ENCODE data around the gene PDCD2.

PDCD2 gene

DNA sequence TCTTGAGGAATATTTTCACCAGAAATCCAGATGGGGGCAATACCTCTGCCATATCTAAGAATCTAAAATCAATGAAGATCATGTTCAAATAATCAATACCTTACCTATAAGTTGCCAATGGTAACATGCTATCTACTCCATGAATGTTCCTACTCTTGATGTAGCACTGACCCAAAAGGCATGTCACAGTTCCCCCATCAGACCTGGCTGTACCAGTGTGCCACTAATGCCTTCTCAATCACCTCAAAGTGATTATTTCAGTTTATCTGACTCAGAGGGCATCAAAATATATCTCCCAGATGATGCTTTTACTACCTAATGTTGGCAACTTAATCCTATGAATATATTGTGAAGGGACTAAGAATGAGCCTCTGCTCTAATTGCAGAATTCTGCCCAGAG, 5.5 kb downstream of the PDCD2 start:
- H3K9me3 ChIP-seq (ENCODE audit: control insufficient read depth, low read length), result no peaks in the 10 kb centered on the region
- H3K4me1 ChIP-seq (ENCODE audit: control insufficient read depth, insufficient read depth, low read length, poor library complexity, severe bottlenecking), result no peaks in the 10 kb centered on the region
- no peak overlapping the region for H3K4me3 ChIP-seq (ENCODE audit: extremely low read depth, insufficient read depth, low read length, poor library complexity, severe bottlenecking)
- peaks cover 81% of the 10 kb centered on the region for H3K36me3 ChIP-seq (ENCODE audit: control insufficient read depth, insufficient read depth, low read length)
- H3K27ac ChIP-seq (ENCODE audit: low read depth, low read length, severe bottlenecking), result no peak overlapping the region

DNA sequence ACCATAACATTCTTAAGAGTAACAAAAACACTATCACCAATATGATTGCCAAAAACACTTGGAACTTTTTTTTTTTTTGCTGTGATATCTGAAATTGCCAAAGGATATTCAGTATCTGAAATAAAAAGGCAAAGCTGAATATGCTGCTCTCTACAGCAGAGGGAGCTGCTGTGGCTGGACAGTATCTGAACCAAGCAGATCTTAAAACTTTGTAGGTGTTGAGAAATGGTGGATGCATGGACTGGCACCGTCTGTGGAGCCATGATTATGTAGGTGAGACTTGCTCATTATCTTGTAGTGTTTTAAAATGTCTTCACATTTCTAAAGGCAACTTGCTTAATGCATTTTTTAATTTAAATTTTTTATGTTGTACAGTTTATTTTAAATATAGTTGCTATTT, 9.2 kb downstream of the PDCD2 start:
- Histone ChIP-seq H3K9me3 (ENCODE audit: control insufficient read depth, low read length) (no peaks in the 10 kb centered on the region), H3K4me1 (ENCODE audit: control insufficient read depth, insufficient read depth, low read length, poor library complexity, severe bottlenecking) (no peaks in the 10 kb centered on the region), H3K36me3 (ENCODE audit: control insufficient read depth, insufficient read depth, low read length) (peaks cover 82% of the 10 kb centered on the region), H3K4me3 (ENCODE audit: extremely low read depth, insufficient read depth, low read length, poor library complexity, severe bottlenecking) (no peak overlapping the region), H3K27ac (ENCODE audit: low read depth, low read length, severe bottlenecking) (no peak overlapping the region)
- WGBS, 2 experiments (ENCODE audit: insufficient coverage in 2 of 2), result no CpG with 5 or more reads among the region's 1 CpG

DNA sequence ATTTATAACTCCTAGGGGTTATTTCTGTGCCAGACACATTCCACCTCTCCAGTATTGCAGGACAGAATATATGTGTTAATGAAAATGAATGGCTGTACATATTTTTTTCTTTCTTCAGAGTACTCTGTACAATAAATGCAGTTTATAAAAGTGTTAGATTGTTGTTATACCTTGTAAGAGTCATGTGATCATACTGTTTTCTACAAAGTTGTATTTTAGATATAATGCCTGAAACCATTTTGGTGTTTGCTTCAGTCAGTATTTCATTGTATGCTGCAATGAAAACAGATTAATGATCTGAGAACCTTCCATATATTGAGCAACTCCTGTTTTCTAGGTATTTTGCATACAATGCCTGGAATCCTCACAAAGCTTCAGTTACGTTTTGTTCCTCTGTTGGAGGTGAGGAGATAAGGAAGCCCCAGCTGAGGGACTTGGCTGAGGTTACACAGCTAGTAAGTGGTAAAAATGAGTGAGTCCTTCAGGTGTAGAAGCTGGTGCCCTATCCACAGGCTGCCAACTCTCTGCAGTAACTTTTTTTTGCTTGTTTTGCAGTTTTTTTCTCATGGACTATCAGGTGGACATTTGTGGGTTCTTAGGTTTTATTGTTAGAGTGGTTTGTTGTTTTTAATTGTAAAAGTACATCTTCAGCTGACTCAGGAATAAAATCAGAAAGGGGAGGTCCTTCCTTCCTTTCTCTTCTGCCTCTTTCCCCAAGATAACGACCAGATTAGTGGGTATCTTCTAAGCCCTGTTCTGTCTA, 11.6 kb downstream of the PDCD2 start:
- Histone ChIP-seq H3K9me3 (ENCODE audit: control insufficient read depth, low read length) (no peaks in the 10 kb centered on the region), H3K36me3 (ENCODE audit: control insufficient read depth, insufficient read depth, low read length) (peaks cover 77% of the 10 kb centered on the region), H3K27ac (ENCODE audit: low read depth, low read length, severe bottlenecking) (no peak overlapping the region), H3K4me3 (ENCODE audit: extremely low read depth, insufficient read depth, low read length, poor library complexity, severe bottlenecking) (no peak overlapping the region), H3K4me1 (ENCODE audit: control insufficient read depth, insufficient read depth, low read length, poor library complexity, severe bottlenecking) (no peaks in the 10 kb centered on the region)
- no CpG with 5 or more reads among the region's 2 CpGs for WGBS, 2 experiments (ENCODE audit: insufficient coverage in 2 of 2)

DNA sequence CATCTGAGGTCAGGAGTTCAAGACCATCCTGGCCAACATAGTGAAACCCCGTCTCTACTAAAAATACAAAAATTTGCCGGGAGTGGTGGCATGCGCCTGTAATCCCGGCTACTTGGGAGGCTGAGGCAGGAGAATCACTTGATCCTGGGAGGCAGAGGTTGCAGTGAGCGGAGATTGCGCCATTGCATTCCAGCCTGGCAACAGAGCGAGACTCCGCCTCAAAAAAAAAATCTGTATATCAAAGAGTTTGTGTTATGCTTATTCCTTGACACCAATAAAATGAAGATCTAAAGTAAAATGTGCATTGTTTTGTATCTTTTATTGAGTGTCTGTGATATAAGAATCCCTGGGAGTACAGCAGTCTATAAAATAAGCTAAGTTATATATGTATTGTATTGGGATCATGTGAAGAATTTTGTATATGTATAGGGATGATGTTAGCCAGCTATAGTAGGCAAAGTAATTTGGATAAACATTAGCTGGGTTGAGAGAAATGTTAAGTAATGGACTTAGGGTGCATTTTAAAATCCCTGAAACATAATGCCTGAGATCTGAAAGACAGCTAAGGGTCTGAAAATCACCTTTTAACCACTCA, 19.4 kb downstream of the PDCD2 start:
- Histone ChIP-seq H3K36me3 (ENCODE audit: control insufficient read depth, insufficient read depth, low read length) (peaks cover 76% of the 10 kb centered on the region), H3K9me3 (ENCODE audit: control insufficient read depth, low read length) (no peaks in the 10 kb centered on the region), H3K4me1 (ENCODE audit: control insufficient read depth, insufficient read depth, low read length, poor library complexity, severe bottlenecking) (no peaks in the 10 kb centered on the region), H3K4me3 (ENCODE audit: extremely low read depth, insufficient read depth, low read length, poor library complexity, severe bottlenecking) (no peak overlapping the region), H3K27ac (ENCODE audit: low read depth, low read length, severe bottlenecking) (no peak overlapping the region)
- 92% methylated on average over 4 of the region's 8 CpGs; no CpG with 5 or more reads in 1 of the 2 experiments for WGBS, 2 experiments (ENCODE audit: insufficient coverage in 2 of 2)

DNA sequence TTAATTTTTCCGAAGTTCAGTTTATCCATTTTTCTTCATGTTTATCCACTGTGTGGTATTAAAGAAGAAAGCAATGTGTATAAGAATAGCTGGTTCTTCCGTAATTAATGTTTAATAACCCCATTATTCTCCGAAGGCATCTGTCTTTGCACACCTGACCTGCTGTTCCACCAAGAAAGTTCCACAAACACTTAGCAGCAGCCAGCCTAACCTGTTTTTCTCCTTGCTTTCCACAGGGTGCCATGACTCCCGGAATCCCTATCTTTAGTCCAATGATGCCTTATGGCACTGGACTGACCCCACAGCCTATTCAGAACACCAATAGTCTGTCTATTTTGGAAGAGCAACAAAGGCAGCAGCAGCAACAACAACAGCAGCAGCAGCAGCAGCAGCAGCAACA, 22.9 kb downstream of the PDCD2 start:
- Histone ChIP-seq H3K27ac (ENCODE audit: low read depth, low read length, severe bottlenecking) (no peak overlapping the region), H3K4me3 (ENCODE audit: extremely low read depth, insufficient read depth, low read length, poor library complexity, severe bottlenecking) (no peak overlapping the region), H3K9me3 (ENCODE audit: control insufficient read depth, low read length) (no peaks in the 10 kb centered on the region), H3K36me3 (ENCODE audit: control insufficient read depth, insufficient read depth, low read length) (peaks cover 75% of the 10 kb centered on the region), H3K4me1 (ENCODE audit: control insufficient read depth, insufficient read depth, low read length, poor library complexity, severe bottlenecking) (no peaks in the 10 kb centered on the region)
- WGBS, 2 experiments (ENCODE audit: insufficient coverage in 2 of 2), result 88% methylated on average over 2 to 4 of the region's 4 CpGs

DNA sequence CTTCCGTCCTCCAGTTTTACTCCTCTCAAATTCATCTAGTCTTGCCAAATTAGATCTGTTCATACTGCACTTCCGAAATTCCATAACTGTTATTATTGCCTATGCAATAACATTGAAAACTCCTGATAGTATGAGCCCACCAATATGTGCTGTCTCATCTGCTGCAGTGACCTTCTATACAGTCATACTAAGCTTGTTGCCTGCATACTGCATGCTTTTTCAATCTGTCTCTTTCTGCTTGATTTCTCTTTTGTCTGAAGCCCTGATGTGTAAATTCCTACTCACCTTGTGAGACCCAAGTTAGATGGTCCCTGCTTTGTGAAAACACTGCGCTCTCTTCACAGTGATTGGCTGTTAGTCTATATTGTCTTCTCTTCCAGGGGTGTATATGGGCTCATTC, 29.1 kb downstream of the PDCD2 start:
- WGBS, 2 experiments (ENCODE audit: insufficient coverage in 2 of 2), result 37 to 58% methylated on average over 2 to 3 of the region's 3 CpGs
- no peak overlapping the region for H3K27ac ChIP-seq (ENCODE audit: low read depth, low read length, severe bottlenecking)
- H3K36me3 ChIP-seq (ENCODE audit: control insufficient read depth, insufficient read depth, low read length), result peaks cover 32% of the 10 kb centered on the region
- no peaks in the 10 kb centered on the region for H3K9me3 ChIP-seq (ENCODE audit: control insufficient read depth, low read length)
- H3K4me1 ChIP-seq (ENCODE audit: control insufficient read depth, insufficient read depth, low read length, poor library complexity, severe bottlenecking), result peaks cover 3% of the 10 kb centered on the region
- H3K4me3 ChIP-seq (ENCODE audit: extremely low read depth, insufficient read depth, low read length, poor library complexity, severe bottlenecking), result peak overlapping the region; percentile 94

DNA sequence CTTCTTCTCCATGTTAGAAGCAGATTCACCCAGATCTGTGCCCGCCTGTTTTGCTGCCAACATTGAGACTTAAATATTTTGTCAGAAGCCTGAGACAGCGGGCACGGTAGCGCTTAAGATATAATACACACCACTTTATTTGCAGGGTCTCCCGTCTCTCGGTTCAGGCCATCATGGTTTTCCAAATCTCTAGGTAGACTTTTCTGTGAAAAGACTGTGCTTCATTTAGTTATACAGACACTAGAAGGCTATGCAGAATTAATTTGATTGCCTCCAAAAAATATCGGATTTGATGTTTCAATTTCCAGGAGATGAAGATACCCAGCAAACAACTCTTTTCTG, 29.7 kb downstream of the PDCD2 start:
- peak overlapping the region; percentile 94 for H3K4me3 ChIP-seq (ENCODE audit: extremely low read depth, insufficient read depth, low read length, poor library complexity, severe bottlenecking)
- peaks cover 3% of the 10 kb centered on the region for H3K4me1 ChIP-seq (ENCODE audit: control insufficient read depth, insufficient read depth, low read length, poor library complexity, severe bottlenecking)
- WGBS, 2 experiments (ENCODE audit: insufficient coverage in 2 of 2), result 0 to 29% methylated on average over 1 to 3 of the region's 7 CpGs
- no peaks in the 10 kb centered on the region for H3K9me3 ChIP-seq (ENCODE audit: control insufficient read depth, low read length)
- H3K27ac ChIP-seq (ENCODE audit: low read depth, low read length, severe bottlenecking), result peak overlapping the region; percentile 85
- H3K36me3 ChIP-seq (ENCODE audit: control insufficient read depth, insufficient read depth, low read length), result peaks cover 32% of the 10 kb centered on the region

DNA sequence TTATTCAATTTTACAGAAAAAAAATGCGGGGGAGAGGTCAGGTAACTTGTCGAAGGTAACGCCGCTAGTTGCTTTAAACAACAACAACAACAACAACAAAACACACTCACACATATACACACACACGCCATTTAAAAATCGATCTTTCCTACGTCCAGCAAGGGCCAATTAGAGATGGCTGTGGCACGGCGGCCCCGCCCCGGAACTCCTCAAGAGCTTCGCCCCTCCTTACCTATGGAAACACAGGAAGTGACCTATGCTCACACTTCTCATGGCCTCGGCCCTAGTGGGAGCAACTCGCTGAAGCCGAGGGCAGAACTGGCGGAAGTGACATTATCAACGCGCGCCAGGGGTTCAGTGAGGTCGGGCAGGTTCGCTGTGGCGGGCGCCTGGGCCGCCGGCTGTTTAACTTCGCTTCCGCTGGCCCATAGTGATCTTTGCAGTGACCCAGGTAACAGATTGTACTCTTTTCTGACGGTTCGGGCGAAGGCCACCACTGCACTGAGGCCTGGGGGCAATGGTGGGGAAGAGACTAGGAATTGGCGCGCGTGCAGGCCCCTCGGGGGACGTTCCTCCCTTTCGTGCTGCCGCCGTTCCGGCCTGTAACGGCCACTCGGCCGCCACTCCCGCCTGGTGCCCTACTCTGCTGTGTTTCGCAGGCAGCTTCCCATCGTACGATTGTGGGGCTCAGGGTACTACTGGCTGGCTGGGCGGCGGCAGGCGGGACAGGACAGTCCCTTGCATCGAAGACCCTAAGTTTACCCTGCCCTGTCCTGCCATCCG, 30.2 kb downstream of the PDCD2 start, which contains the start of gene TBP:
Gene TBP (plus strand): TSS at position 357 of the 783 bp plus-strand sequence. CDS start 2,661 bp downstream, outside the sequence.
- H3K27ac ChIP-seq (ENCODE audit: low read depth, low read length, severe bottlenecking), result peak within 1 kb of the TSS; percentile 98

DNA sequence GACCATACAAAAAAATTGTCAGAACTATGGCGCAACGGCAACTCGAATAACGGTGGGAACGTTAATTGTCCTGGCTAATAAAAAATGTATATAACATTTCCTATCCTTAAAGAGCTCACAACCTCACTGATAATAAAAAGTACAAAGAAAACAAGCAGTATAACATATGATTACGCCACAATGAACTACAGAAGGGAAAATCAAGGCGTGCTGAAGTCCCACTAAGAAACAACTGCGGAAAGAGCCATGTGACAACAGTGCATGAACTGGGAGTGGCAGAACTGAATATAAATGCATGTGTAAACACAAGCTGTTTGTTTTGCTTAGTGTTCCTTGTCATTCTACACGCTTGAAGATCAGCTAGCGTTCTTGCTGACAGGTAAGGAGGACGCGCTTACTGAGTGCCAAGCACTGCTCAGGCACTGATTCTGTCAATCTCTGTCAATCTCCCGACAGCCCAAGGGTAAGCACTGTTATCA, 30.9 kb downstream of the PDCD2 start:
- Histone ChIP-seq H3K27ac (ENCODE audit: low read depth, low read length, severe bottlenecking) (peak overlapping the region; percentile 98), H3K9me3 (ENCODE audit: control insufficient read depth, low read length) (no peaks in the 10 kb centered on the region), H3K4me1 (ENCODE audit: control insufficient read depth, insufficient read depth, low read length, poor library complexity, severe bottlenecking) (peaks cover 3% of the 10 kb centered on the region), H3K36me3 (ENCODE audit: control insufficient read depth, insufficient read depth, low read length) (peaks cover 38% of the 10 kb centered on the region), H3K4me3 (ENCODE audit: extremely low read depth, insufficient read depth, low read length, poor library complexity, severe bottlenecking) (peak overlapping the region; percentile 94)
- WGBS, 2 experiments (ENCODE audit: insufficient coverage in 2 of 2), result 0% methylated on average over 6 to 7 of the region's 13 CpGs

More for the DNA sequence above, 30.2 kb downstream of the PDCD2 start, which contains the start of gene TBP:
- 0% methylated on average over 44 to 45 of the region's 51 CpGs for WGBS, 2 experiments (ENCODE audit: insufficient coverage in 2 of 2)
- Histone ChIP-seq H3K4me3 (ENCODE audit: extremely low read depth, insufficient read depth, low read length, poor library complexity, severe bottlenecking) (peak within 1 kb of the TSS; percentile 94), H3K4me1 (ENCODE audit: control insufficient read depth, insufficient read depth, low read length, poor library complexity, severe bottlenecking) (peaks cover 3% of the 10 kb centered on the region), H3K9me3 (ENCODE audit: control insufficient read depth, low read length) (no peaks in the 10 kb centered on the region), H3K36me3 (ENCODE audit: control insufficient read depth, insufficient read depth, low read length) (peaks cover 32% of the 10 kb centered on the region)

DNA sequence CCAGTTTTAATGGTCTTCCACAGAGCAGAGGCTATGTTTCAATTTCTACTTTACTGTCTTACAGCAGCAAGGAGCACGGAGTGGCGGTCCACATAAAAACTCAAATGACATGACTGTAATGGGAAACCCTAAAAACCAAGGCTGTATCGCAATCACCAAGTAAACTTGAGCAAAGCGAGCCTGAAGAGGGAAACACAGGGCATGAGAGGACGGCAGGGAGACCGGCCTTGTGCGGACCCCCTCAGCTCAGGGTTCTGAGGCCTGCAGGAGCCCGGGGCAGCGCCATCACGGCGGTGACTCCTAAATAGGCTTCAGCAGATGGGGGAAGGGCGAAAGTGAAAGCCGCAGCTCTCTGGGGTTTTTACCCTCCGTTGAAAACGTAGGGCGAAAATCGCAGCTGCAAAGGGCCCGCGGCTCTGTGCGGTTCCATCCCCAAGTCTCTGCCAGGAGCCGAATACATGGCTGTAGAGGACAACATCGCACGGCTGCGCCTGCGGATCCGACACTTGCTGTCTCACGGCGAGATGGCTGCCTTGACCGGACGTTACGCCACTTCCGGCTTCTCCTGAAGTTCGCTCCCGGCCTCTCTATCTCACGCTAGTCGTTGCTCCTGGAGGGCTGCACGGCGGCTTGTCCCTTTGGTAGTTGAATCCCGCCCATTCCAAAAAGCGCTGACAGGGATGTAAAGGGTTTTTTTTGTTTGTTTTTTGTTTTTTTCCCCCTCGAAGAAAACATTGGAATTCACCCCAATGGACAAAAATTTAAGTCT, 31.5 kb downstream of the PDCD2 start, which contains the start of gene PSMB1:
Gene PSMB1 (minus strand): TSS at position 543 of the 769 bp plus-strand sequence. CDS start 65 bp downstream, at position 478.
- Histone ChIP-seq H3K27ac (ENCODE audit: low read depth, low read length, severe bottlenecking) (peak within 1 kb of the TSS; percentile 98), H3K4me1 (ENCODE audit: control insufficient read depth, insufficient read depth, low read length, poor library complexity, severe bottlenecking) (peaks cover 3% of the 10 kb centered on the region), H3K4me3 (ENCODE audit: extremely low read depth, insufficient read depth, low read length, poor library complexity, severe bottlenecking) (peak within 1 kb of the TSS; percentile 94), H3K36me3 (ENCODE audit: control insufficient read depth, insufficient read depth, low read length) (peaks cover 39% of the 10 kb centered on the region), H3K9me3 (ENCODE audit: control insufficient read depth, low read length) (no peaks in the 10 kb centered on the region)
- WGBS, 2 experiments (ENCODE audit: insufficient coverage in 2 of 2), result 1% methylated on average over 22 to 35 of the region's 41 CpGs

Measured in mesodermal cell (in vitro differentiated cells).